Keratinocyte (primary cell): ENCODE results near the gene MAS1L. TPM values are rescaled to one million over a fixed set of nuclear protein-coding genes. Genes with fewer than 3 reads are reported as not detected.

ENCODE experiments used
- DNase-seq: peaks from one replicate; pipeline ENCODE4 v3.0.0-alpha.2; 2011; ENCODE audit warnings: low read depth, missing footprints, low spot score
- FAIRE-seq: peaks from 2 replicates; lab custom pipeline; 2011; peaks lifted over from hg19 to GRCh38; lab: Jason Lieb, UNC
- H2AFZ ChIP-seq: 2 replicates; pipeline ENCODE4 v1.6.0; 2012; ENCODE audit warnings: low read length, control low read depth, inconsistent platforms; ENCODE audit not compliant: control insufficient read depth
- H3K27ac ChIP-seq: 2 replicates; pipeline ENCODE4 v1.5.1; 2011; ENCODE audit warnings: low read length; ENCODE audit not compliant: control insufficient read depth, insufficient read depth
- H3K27me3 ChIP-seq: 3 replicates; pipeline ENCODE4 v1.6.0; 2011; ENCODE audit warnings: low read length; ENCODE audit not compliant: control insufficient read depth, insufficient read depth; ENCODE audit errors: extremely low read depth
- H3K36me3 ChIP-seq, 2 experiments: 2 replicates in 1 of 2; 3 replicates in 1 of 2; pipeline ENCODE4 v1.5.1; 2011; ENCODE audit warnings: low read length in 2 of 2, mild to moderate bottlenecking in 1 of 2; ENCODE audit not compliant: control insufficient read depth in 2 of 2, insufficient read depth in 2 of 2; ENCODE audit errors: extremely low read depth in 1 of 2
- H3K4me1 ChIP-seq: 3 replicates; pipeline ENCODE4 v1.5.1; 2011; ENCODE audit warnings: low read length; ENCODE audit not compliant: control insufficient read depth, insufficient read depth; ENCODE audit errors: extremely low read depth
- H3K4me2 ChIP-seq: 3 replicates; pipeline ENCODE4 v1.6.0; 2011; ENCODE audit warnings: low read depth, low read length; ENCODE audit not compliant: control insufficient read depth, insufficient read depth; ENCODE audit errors: extremely low read depth
- H3K4me3 ChIP-seq, 3 experiments: fragments of 200-600 bp in 1 of 3; sonication (generic) in 1 of 3; 2 replicates in 2 of 3; 3 replicates in 1 of 3; pipeline ENCODE4 v1.5.1; 2011 to 2016; ENCODE audit warnings: low read length in 3 of 3, mild to moderate bottlenecking in 3 of 3, control low read depth in 2 of 3, inconsistent platforms in 1 of 3, low read depth in 1 of 3, mixed read lengths in 1 of 3, mixed run types in 1 of 3, moderate library complexity in 1 of 3; ENCODE audit not compliant: control insufficient read depth in 2 of 3, insufficient read depth in 2 of 3; ENCODE audit errors: extremely low read depth in 1 of 3
- H3K79me2 ChIP-seq: 2 replicates; pipeline ENCODE4 v1.6.0; 2012; ENCODE audit warnings: low read length; ENCODE audit not compliant: control insufficient read depth, insufficient read depth
- H3K9ac ChIP-seq: 3 replicates; pipeline ENCODE4 v1.6.0; 2011; ENCODE audit warnings: low read length; ENCODE audit not compliant: control insufficient read depth, insufficient read depth; ENCODE audit errors: extremely low read depth
- H3K9me1 ChIP-seq: 3 replicates; pipeline ENCODE4 v1.6.0; 2011; ENCODE audit warnings: low read length; ENCODE audit not compliant: control insufficient read depth, insufficient read depth; ENCODE audit errors: extremely low read depth
- H3K9me3 ChIP-seq: 2 replicates; pipeline ENCODE4 v1.5.1; 2012; ENCODE audit warnings: low read depth, low read length; ENCODE audit not compliant: control insufficient read depth
- H4K20me1 ChIP-seq: 3 replicates; pipeline ENCODE4 v1.6.0; 2011; ENCODE audit warnings: low read length; ENCODE audit not compliant: control insufficient read depth, insufficient read depth; ENCODE audit errors: extremely low read depth
- EZH2 ChIP-seq: IDR thresholded peaks from one replicate; pipeline ENCODE4 v1.6.1; 2012; ENCODE audit warnings: inconsistent platforms, mild to moderate bottlenecking, low read length, moderate library complexity
- dilution Hi-C: fragments of 300-500 bp; cut with MboI; formaldehyde crosslinking; loops from one replicate; pipeline ENCODE4 v1.7.0; 2020; ENCODE audit warnings: low sequenced_read_pairs; ENCODE audit not compliant: extremely low pct_ligation_motif_present
- polyA plus RNA-seq, 5 experiments: library from polyadenylated mRNA; depleted of rRNA in 3 of 5; stranded (reverse) in 3 of 5; stranded (forward) in 1 of 5; unstranded in 1 of 5; fragments of >200 nt; gene quantifications; 1 replicate in 1 of 5; 2 replicates in 3 of 5; 3 replicates in 1 of 5; pipeline versions ENCODE4 v1.2.1 to v1.2.3, GENCODE V29; 2011 to 2012; ENCODE audit warnings: missing spikeins in 2 of 5, low read depth in 1 of 5, low replicate concordance in 1 of 5
- TF ChIP-seq, protein P1 (sequence below), 3 experiments: IDR thresholded peaks in 1 of 3; conservative IDR thresholded peaks in 1 of 3; optimal IDR thresholded peaks in 1 of 3; 2 replicates in 2 of 3; 3 replicates in 1 of 3; pipeline versions ENCODE3 to v1.5.1; 2011; ENCODE audit warnings: low read length in 3 of 3, mild to moderate bottlenecking in 3 of 3, moderate library complexity in 2 of 3, control low read depth in 1 of 3, inconsistent platforms in 1 of 3; ENCODE audit not compliant: insufficient read depth in 2 of 3; ENCODE audit errors: extremely low read depth in 1 of 3

MAS1L gene
- polyA plus RNA-seq, 1 donor (not counting 4 experiments of a cell fraction or from before 2014, with no cell fraction given) = not detected

DNA sequence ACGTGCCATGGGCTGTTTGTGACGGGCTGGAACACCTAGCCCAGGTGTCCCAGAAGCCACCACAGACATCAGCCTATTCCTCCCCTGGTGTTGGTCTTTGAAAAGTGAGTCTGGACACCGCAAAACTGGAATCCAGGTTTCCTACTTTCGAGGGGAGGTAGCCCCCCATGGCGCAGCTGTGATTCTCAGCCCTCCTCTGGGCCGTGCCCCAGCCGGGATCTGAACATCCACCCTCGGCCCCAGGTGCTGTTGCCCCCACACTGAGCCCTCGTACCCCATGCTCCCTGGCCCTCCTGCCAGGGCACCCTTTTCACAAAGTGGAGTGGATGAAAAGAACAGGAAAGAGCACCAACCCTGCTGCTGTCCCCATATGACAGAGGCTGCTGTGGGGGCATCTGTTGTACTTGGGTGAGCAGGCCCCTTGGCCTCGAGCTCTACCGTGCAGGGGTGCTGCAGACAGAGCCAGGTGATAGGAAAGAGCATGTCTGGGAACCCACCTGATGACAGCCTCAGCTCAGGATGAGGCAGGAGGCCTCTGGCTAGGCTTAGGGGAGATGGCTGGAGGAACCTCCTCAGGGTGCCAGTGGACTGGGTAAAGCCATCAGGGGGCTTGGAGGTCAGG, 18.8 kb upstream of the MAS1L start:
- no peak for DNase-seq
- H4K20me1 ChIP-seq = no peaks in the 10 kb centered on the region
- H3K4me2 ChIP-seq = no peak overlapping the region
- no peaks in the 10 kb centered on the region for H3K79me2 ChIP-seq
- dilution Hi-C loops = no loop called here
- H3K4me1 ChIP-seq = peaks cover 4% of the 10 kb centered on the region
- no peak overlapping the region for H3K4me3 ChIP-seq
- H3K9me3 ChIP-seq = no peaks in the 10 kb centered on the region
- no peaks in the 10 kb centered on the region for H3K36me3 ChIP-seq
- no peak overlapping the region for H3K27ac ChIP-seq
- TF ChIP-seq, protein P1, sequence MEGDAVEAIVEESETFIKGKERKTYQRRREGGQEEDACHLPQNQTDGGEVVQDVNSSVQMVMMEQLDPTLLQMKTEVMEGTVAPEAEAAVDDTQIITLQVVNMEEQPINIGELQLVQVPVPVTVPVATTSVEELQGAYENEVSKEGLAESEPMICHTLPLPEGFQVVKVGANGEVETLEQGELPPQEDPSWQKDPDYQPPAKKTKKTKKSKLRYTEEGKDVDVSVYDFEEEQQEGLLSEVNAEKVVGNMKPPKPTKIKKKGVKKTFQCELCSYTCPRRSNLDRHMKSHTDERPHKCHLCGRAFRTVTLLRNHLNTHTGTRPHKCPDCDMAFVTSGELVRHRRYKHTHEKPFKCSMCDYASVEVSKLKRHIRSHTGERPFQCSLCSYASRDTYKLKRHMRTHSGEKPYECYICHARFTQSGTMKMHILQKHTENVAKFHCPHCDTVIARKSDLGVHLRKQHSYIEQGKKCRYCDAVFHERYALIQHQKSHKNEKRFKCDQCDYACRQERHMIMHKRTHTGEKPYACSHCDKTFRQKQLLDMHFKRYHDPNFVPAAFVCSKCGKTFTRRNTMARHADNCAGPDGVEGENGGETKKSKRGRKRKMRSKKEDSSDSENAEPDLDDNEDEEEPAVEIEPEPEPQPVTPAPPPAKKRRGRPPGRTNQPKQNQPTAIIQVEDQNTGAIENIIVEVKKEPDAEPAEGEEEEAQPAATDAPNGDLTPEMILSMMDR (optimal IDR thresholded peaks at IDR 0.05 in 1 of 3, IDR thresholded peaks at IDR 0.05 in 1 of 3, conservative IDR thresholded peaks at IDR 0.05 in 1 of 3; ENCODE audit: extremely low read depth in 1 of 3, insufficient read depth in 2 of 3, low read length in 3 of 3) = no peak
- TF ChIP-seq EZH2 = no peak
- no peaks in the 10 kb centered on the region for H3K9me1 ChIP-seq
- no peak for FAIRE-seq
- no peak overlapping the region for H3K9ac ChIP-seq
- no peak overlapping the region for H2AFZ ChIP-seq
- H3K27me3 ChIP-seq = peaks cover 26% of the 10 kb centered on the region

DNA sequence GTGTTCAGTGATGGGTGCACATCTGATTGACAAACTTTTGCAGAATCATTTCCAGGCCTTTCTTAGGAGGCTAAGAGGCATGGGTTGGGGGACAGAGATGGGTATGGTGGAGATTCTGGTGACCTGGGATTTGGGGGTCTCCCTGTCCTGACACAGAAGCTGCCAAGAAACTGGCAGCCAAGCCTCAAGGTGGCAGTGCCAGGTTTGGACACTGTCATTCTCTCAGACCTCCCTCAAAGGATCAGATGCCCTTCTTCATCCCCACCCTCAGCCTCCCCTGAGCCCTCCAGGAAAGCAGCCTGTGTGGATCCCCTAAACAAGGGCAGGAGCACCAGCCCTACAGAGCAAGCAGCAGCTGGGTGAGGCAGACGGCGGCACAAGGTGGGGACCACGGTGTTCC, 18.1 kb upstream of the MAS1L start:
- no peak for DNase-seq
- Histone ChIP-seq H3K4me1 (peaks cover 4% of the 10 kb centered on the region), H3K79me2 (no peaks in the 10 kb centered on the region), H3K9me1 (no peaks in the 10 kb centered on the region), H3K27me3 (peaks cover 29% of the 10 kb centered on the region), H3K4me2 (no peak overlapping the region), H2AFZ (no peak overlapping the region), H3K36me3 (no peaks in the 10 kb centered on the region), H4K20me1 (no peaks in the 10 kb centered on the region), H3K9ac (no peak overlapping the region), H3K4me3 (no peak overlapping the region), H3K9me3 (no peaks in the 10 kb centered on the region), H3K27ac (no peak overlapping the region)
- TF ChIP-seq EZH2 = no peak
- TF ChIP-seq, protein P1 (optimal IDR thresholded peaks at IDR 0.05 in 1 of 3, IDR thresholded peaks at IDR 0.05 in 1 of 3, conservative IDR thresholded peaks at IDR 0.05 in 1 of 3; ENCODE audit: extremely low read depth in 1 of 3, insufficient read depth in 2 of 3, low read length in 3 of 3) = no peak
- dilution Hi-C loops = no loop called here
- no peak for FAIRE-seq
